ENCODE results near the gene UNC5B.

Gene UNC5B

GRCh38 chr10:71288461-71288860 lies 76.1 kb downstream of the UNC5B start:
- Histone ChIP-seq H3K79me2 (no peaks in the 10 kb centered on the region), H3K36me3 (ENCODE audit: control insufficient read depth, insufficient read depth, low read length) (no peaks in the 10 kb centered on the region), H2AFZ (no peak overlapping the region), H3K4me2 (ENCODE audit: low read length) (no peak overlapping the region), H3K27me3 (ENCODE audit: control insufficient read depth, insufficient read depth, low read length) (no peaks in the 10 kb centered on the region), H3K4me1 (no peaks in the 10 kb centered on the region), H3K9ac (no peak overlapping the region), H3K27ac (no peak overlapping the region), H3K4me3 (ENCODE audit: low read depth, low read length) (no peak overlapping the region), H3K9me3 (ENCODE audit: control insufficient read depth, low read length) (no peaks in the 10 kb centered on the region)
- TF ChIP-seq CTCF (IDR thresholded peaks at IDR 0.05): no peak

- Histone ChIP-seq H3K4me2 (ENCODE audit: low read length) (no peak overlapping the region), H3K79me2 (no peaks in the 10 kb centered on the region), H3K4me1 (no peaks in the 10 kb centered on the region), H3K9me3 (ENCODE audit: control insufficient read depth, low read length) (no peaks in the 10 kb centered on the region), H3K9ac (no peak overlapping the region), H3K36me3 (ENCODE audit: control insufficient read depth, insufficient read depth, low read length) (no peaks in the 10 kb centered on the region), H3K4me3 (ENCODE audit: low read depth, low read length) (no peak overlapping the region), H3K27ac (no peak overlapping the region), H2AFZ (no peak overlapping the region), H3K27me3 (ENCODE audit: control insufficient read depth, insufficient read depth, low read length) (no peaks in the 10 kb centered on the region)
- TF ChIP-seq CTCF (IDR thresholded peaks at IDR 0.05): no peak
Measured at GRCh38 chr10:71289421-71290130, 77.2 kb downstream of the UNC5B start.

- no peak for TF ChIP-seq CTCF (IDR thresholded peaks at IDR 0.05)
- Histone ChIP-seq H2AFZ (no peak overlapping the region), H3K4me3 (ENCODE audit: low read depth, low read length) (no peak overlapping the region), H3K4me1 (no peaks in the 10 kb centered on the region), H3K27me3 (ENCODE audit: control insufficient read depth, insufficient read depth, low read length) (no peaks in the 10 kb centered on the region), H3K79me2 (no peaks in the 10 kb centered on the region), H3K27ac (no peak overlapping the region), H3K9ac (no peak overlapping the region), H3K9me3 (ENCODE audit: control insufficient read depth, low read length) (no peaks in the 10 kb centered on the region), H3K4me2 (ENCODE audit: low read length) (no peak overlapping the region), H3K36me3 (ENCODE audit: control insufficient read depth, insufficient read depth, low read length) (no peaks in the 10 kb centered on the region)
Measured at GRCh38 chr10:71290331-71290730, 78.0 kb downstream of the UNC5B start.

- Histone ChIP-seq H3K79me2 (no peaks in the 10 kb centered on the region), H3K4me1 (no peaks in the 10 kb centered on the region), H3K9me3 (ENCODE audit: control insufficient read depth, low read length) (no peaks in the 10 kb centered on the region), H3K9ac (no peak overlapping the region), H3K4me3 (ENCODE audit: low read depth, low read length) (no peak overlapping the region), H3K27ac (no peak overlapping the region), H3K36me3 (ENCODE audit: control insufficient read depth, insufficient read depth, low read length) (no peaks in the 10 kb centered on the region), H3K4me2 (ENCODE audit: low read length) (no peak overlapping the region), H3K27me3 (ENCODE audit: control insufficient read depth, insufficient read depth, low read length) (no peaks in the 10 kb centered on the region), H2AFZ (no peak overlapping the region)
- no peak for TF ChIP-seq CTCF (IDR thresholded peaks at IDR 0.05)
Measured at GRCh38 chr10:71290806-71291527, 78.6 kb downstream of the UNC5B start.
